ENCODE data around the gene SMAD2. TPM values are rescaled to one million over a fixed set of nuclear protein-coding genes. Genes with fewer than 3 reads are reported as not detected.

Gene SMAD2
- total RNA-seq, 1 experiment from 2014 or later: 129 TPM

GRCh38 chr18:47797126-47797525 lies 133.3 kb downstream of the SMAD2 start:
- H3K36me3 ChIP-seq (ENCODE audit: control insufficient read depth, insufficient read depth, low read length): no peaks in the 10 kb centered on the region
- ChIA-PET CTCF (no interaction called here), POLR2A (no interaction called here)
- ATAC-seq: no peak
- H3K27me3 ChIP-seq (ENCODE audit: control insufficient read depth, insufficient read depth, low read length): no peaks in the 10 kb centered on the region; the same call in 1 of the 2 replicates
- no peak for DNase-seq (ENCODE audit: low read depth, low spot score)
- no peaks in the 10 kb centered on the region for H3K9me3 ChIP-seq (ENCODE audit: control insufficient read depth, insufficient read depth, low read depth, low read length)
- H3K4me1 ChIP-seq (ENCODE audit: control insufficient read depth, insufficient read depth, low read length): no peaks in the 10 kb centered on the region
- TF ChIP-seq SIN3A (IDR thresholded peaks at IDR 0.05; ENCODE audit: borderline replicate concordance, insufficient read depth, low read depth, low read length): no peak
- TF ChIP-seq CTCF (IDR thresholded peaks at IDR 0.05): no peak
- TF ChIP-seq REST (IDR thresholded peaks at IDR 0.05; ENCODE audit: insufficient read depth in 1 of 2, low read depth in 2 of 2, low read length in 1 of 2): no peak
- no peak for TF ChIP-seq POLR2AphosphoS5 (IDR thresholded peaks at IDR 0.05; ENCODE audit: low read depth, low read length)
- no peak for TF ChIP-seq TCF7L2 (IDR thresholded peaks at IDR 0.05; ENCODE audit: low read depth, low read length)
- no peak overlapping the region for H3K4me3 ChIP-seq (ENCODE audit: low read depth in 2 of 2, low read length in 2 of 2)
- no peak overlapping the region for H3K27ac ChIP-seq (ENCODE audit: low read length)
- in situ Hi-C loops (cut with HindIII; ENCODE audit: low pct_unique_long_range_greater_than_20kb, low sequenced_read_pairs) (no loop called here), intact Hi-C loops (cut with micrococcal nuclease; ENCODE audit: unreplicated experiment) (no loop called here)
- BruUV-seq (replicated peaks): no TSS peak

- Histone ChIP-seq H3K27ac (ENCODE audit: low read length) (no peak overlapping the region), H3K9me3 (ENCODE audit: control insufficient read depth, insufficient read depth, low read depth, low read length) (no peaks in the 10 kb centered on the region), H3K4me1 (ENCODE audit: control insufficient read depth, insufficient read depth, low read length) (no peaks in the 10 kb centered on the region), H3K27me3 (ENCODE audit: control insufficient read depth, insufficient read depth, low read length) (no peaks in the 10 kb centered on the region; the same call in 1 of the 2 replicates), H3K4me3 (ENCODE audit: low read depth in 2 of 2, low read length in 2 of 2) (no peak overlapping the region), H3K36me3 (ENCODE audit: control insufficient read depth, insufficient read depth, low read length) (no peaks in the 10 kb centered on the region)
- in situ Hi-C loops (cut with HindIII; ENCODE audit: low pct_unique_long_range_greater_than_20kb, low sequenced_read_pairs) (no loop called here), intact Hi-C loops (cut with micrococcal nuclease; ENCODE audit: unreplicated experiment) (no loop called here)
- ChIA-PET CTCF (no interaction called here), POLR2A (no interaction called here)
- ATAC-seq (no peak), DNase-seq (ENCODE audit: low read depth, low spot score) (no peak)
- TF ChIP-seq SIN3A (IDR thresholded peaks at IDR 0.05; ENCODE audit: borderline replicate concordance, insufficient read depth, low read depth, low read length) (no peak), TCF7L2 (IDR thresholded peaks at IDR 0.05; ENCODE audit: low read depth, low read length) (no peak), CTCF (IDR thresholded peaks at IDR 0.05) (no peak), POLR2AphosphoS5 (IDR thresholded peaks at IDR 0.05; ENCODE audit: low read depth, low read length) (no peak), REST (IDR thresholded peaks at IDR 0.05; ENCODE audit: insufficient read depth in 1 of 2, low read depth in 2 of 2, low read length in 1 of 2) (no peak)
- no TSS peak for BruUV-seq (replicated peaks)
Observed at GRCh38 chr18:47795434-47795814, 135.0 kb downstream of the SMAD2 start.
